Lung microvascular endothelial cell (primary cell): Measurements from ENCODE around the gene BTNL2. TPM values are rescaled to one million over a fixed set of nuclear protein-coding genes. Genes with fewer than 3 reads are reported as not detected.
"Not testable (repeated sequence)": the region's sequence is repeated elsewhere in the genome, so short reads cannot be mapped to it uniquely, and the experiment has no call there.

ENCODE experiments used
- DNase-seq, 2 donors: peaks; one replicate each; pipeline versions ENCODE4 v3.0.0 to v3.0.0-alpha.2; 2010; ENCODE audit warnings: low read depth in 2 of 2
- total RNA-seq: library from RNA; depleted of rRNA; stranded (reverse); fragments of >200 nt; gene quantifications from 2 replicates; pipeline ENCODE4 v1.2.1, GENCODE V29; 2014

The BTNL2 gene
- total RNA-seq, 1 donor from 2014 or later: not detected

DNA sequence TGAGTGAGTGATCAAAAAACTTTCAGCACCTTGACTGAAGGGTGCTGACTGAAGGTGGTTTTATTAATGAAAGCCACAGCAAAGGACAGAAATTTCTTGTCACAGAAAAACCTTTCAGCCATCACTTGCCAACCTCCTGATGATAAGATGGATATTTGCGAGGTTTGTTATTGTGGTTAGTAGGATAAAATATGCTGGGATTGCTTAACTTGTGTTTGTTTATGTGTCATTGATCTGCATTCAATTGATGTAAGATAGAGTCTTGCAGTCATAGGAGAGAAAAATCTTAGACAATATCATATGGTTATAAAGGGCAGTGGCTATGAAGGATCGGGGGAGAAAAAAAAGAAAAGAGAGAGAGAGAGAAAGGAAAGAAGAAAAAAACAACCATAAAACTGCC is 36.5 kb downstream of the BTNL2 start:
- DNase-seq: peak in 1 of 2 donors; percentile 2

DNA sequence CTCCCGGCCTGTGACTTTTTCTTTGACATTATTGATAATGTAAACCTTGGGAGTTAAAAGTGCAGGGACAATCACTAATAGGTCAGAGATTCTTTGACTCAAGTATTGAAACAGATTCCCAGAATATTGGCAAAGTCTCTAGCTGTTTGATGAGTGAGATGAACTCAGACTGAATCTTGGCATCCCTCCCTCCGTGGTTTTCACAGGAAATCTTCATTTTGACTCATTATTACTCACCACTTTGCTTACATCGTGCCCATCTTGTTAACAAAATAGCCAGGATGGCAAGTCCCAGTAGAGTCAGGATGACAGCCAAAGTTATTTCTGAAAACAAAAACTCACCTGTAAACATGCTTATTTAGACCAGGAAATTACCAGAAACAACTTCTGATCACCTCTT is 37.3 kb downstream of the BTNL2 start:
- DNase-seq: peak; percentile 5 to 92

DNA sequence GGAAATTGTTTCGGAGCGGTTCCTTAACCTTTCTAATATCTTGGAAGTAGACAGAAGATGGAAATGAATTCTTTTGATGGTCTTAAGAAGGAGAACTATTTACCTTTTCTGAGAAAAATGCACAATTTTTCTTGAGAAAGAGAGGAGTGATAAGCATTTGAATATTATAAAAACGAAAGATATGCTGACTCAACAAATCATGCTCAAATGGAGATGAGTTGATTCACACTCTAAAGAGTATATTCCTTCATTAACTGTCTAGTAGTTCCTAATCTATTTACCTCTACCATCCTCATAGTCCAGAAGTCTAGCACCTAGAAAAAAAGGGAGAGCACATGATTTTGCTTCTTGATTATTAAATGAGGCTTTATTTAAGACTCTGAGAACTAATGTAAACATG is 39.3 kb downstream of the BTNL2 start:
- DNase-seq: no peak

DNA sequence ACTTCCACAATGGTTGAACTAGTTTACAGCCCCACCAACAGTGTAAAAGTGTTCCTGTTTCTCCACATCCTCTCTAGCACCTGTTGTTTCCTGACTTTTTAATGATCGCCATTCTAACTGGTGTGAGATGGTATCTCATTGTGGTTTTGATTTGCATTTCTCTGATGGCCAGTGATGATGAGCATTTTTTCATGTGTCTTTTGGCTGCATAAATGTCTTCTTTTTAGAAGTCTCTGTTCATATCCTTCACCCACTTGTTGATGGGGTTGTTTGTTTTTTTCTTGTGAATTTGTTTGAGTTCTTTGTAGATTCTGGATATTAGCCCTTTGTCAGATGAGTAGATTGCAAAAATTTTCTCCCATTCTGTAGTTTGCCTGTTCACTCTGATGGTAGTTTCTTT is 47.8 kb downstream of the BTNL2 start:
- DNase-seq: not testable (repeated sequence)

DNA sequence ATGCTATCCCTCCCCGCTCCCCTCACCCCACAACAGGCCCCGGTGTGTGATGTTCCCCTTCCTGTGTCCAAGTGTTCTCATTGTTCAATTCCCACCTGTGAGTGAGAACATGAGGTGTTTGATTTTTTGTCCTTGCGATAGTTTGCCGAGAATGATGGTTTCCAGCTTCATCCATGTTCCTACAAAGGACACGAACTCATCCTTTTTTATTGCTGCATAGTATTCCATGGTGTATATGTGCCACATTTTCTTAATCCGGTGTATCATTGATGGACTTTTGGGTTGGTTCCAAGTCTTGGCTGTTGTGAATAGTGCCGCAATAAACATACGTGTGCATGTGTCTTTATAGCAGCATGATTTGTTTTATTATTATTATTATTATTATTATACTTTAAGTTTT is 48.4 kb downstream of the BTNL2 start:
- DNase-seq: not testable (repeated sequence)

DNA sequence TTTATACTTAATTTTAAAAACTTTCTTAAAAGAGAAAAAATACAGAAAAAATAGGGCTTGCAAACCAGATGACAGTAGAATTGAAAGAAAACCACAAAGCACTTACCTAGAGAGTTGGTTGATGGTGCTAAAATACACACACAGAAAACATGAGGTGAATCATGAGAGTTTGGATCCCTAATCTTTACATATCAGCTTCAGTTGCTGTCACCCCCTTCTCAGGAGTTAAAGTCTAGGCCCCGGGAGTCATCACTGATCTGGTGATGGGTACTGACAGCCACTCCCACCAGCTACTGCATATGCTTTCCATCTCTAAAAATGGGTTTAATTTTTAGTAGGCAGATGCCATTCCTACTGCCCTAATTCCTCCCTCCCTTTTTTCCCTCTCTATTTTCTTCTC is 52.0 kb downstream of the BTNL2 start:
- no peak for DNase-seq

DNA sequence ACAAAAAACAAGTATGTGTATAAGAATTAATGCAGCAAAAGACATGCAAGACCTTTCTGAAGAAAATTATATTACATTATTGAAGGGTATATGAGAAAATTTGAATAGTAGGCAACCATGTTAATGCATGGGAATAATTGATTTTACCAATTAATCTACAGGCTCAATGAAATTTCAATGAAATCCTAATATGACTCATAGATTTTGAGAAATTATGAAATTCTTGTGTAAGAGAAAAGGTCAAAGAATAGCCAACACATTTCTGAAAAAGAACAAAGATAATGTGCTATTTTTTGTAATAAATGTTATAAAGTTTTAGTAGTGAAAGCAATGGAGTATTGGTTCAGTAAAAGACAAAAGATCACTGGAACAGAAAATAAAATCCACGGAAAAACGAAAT is 53.6 kb downstream of the BTNL2 start:
- DNase-seq: no peak

Other genes with a start within 250 kb of the BTNL2 start
- gene EGFL8, start 242.6 kb downstream of the BTNL2 start, total RNA-seq: 0.65 and 1.2 TPM in 2 replicates
- 8.3 and 11.9 TPM in 2 replicates for gene AGPAT1, start 231.1 kb downstream of the BTNL2 start, total RNA-seq
- 38.6 and 57.1 TPM in 2 replicates for gene RNF5, start 228.8 kb downstream of the BTNL2 start, total RNA-seq
- 0.22 and 0.60 TPM in 2 replicates for gene AGER, start 222.9 kb downstream of the BTNL2 start, total RNA-seq
- 26.8 and 33.1 TPM in 2 replicates for gene PBX2, start 217.0 kb downstream of the BTNL2 start, total RNA-seq
- gene GPSM3, start 214.5 kb downstream of the BTNL2 start, total RNA-seq: 6.2 and 7.0 TPM in 2 replicates
- 9.1 and 14.8 TPM in 2 replicates for gene NOTCH4, start 183.1 kb downstream of the BTNL2 start, total RNA-seq
- gene TSBP1, start 35.3 kb downstream of the BTNL2 start, total RNA-seq: not detected in 2 replicates
- gene HLA-DRA, start 32.7 kb upstream of the BTNL2 start, total RNA-seq: not detected in 2 replicates
- under 0.01 and 0.40 TPM in 2 replicates for gene HLA-DRB5, start 123.1 kb upstream of the BTNL2 start, total RNA-seq
- gene HLA-DRB1, start 182.7 kb upstream of the BTNL2 start, total RNA-seq: 0.40 and 1.5 TPM in 2 replicates
- not detected in 2 replicates for gene HLA-DQA1, start 230.2 kb upstream of the BTNL2 start, total RNA-seq